ENCODE results near the gene TMC8. TPM values are rescaled to one million over a fixed set of nuclear protein-coding genes. Genes with fewer than 3 reads are reported as not detected.

Gene TMC8
- total RNA-seq, 1 experiment from 2014 or later, result 4.6 TPM

GRCh38 chr17:78141437-78142118 is 11.0 kb downstream of the TMC8 start:
- no peaks in the 10 kb centered on the region for H3K27me3 ChIP-seq (ENCODE audit: low read length)
- TF ChIP-seq EZH2phosphoT487 (IDR thresholded peaks at IDR 0.05; ENCODE audit: borderline replicate concordance, low read length) (no peak), EZH2 (IDR thresholded peaks at IDR 0.05; ENCODE audit: low read length, unreplicated experiment) (no peak), CTCF (conservative IDR thresholded peaks at IDR 0.05; ENCODE audit: low read depth, low read length) (no peak)
- H3K9me3 ChIP-seq (ENCODE audit: low read length), result no peaks in the 10 kb centered on the region
- peak overlapping the region; percentile 79 for H3K4me2 ChIP-seq (ENCODE audit: low read length)
- intact Hi-C loops (cut with micrococcal nuclease), result loop anchor here (2.0 kb wide), 1 partner anchor 27 kb away; the partner anchor contains the start of gene SYNGR2
- ChIA-PET POLR2A (ENCODE audit: unreplicated experiment) (interaction anchor here (0.7 kb wide), 1 partner anchor 100 kb away, joined by 12 read pairs; no protein-coding TSS in a partner anchor), CTCF (interaction anchor here (0.6 to 1.0 kb wide), 8 partner anchors 10 to 300 kb away, joined by 3 to 21 read pairs (median 5); no protein-coding TSS in a partner anchor)
- H3K79me2 ChIP-seq (ENCODE audit: low read length), result no peaks in the 10 kb centered on the region
- H3F3A ChIP-seq (ENCODE audit: low read length, unreplicated experiment), result no peaks in the 10 kb centered on the region
- H4K20me1 ChIP-seq (ENCODE audit: low read length), result no peaks in the 10 kb centered on the region
- H2AFZ ChIP-seq (ENCODE audit: low read length), result 0 out of 2 replicates have a peak overlapping the region, but pooled peaks have one; percentile 14
- 0 out of 2 replicates have a peak, but pooled peaks have one; percentile 0 for ATAC-seq
- no peaks in the 10 kb centered on the region for H3K36me3 ChIP-seq (ENCODE audit: low read depth, low read length)
- H3K9me2 ChIP-seq (replicated peaks; ENCODE audit: low read length), result no peaks in the 10 kb centered on the region
- H3K9ac ChIP-seq (ENCODE audit: low read length), result peak overlapping the region; percentile 72
- DNase-seq, result peak; percentile 25
- peak overlapping the region; percentile 95 for H3K27ac ChIP-seq (ENCODE audit: low read length)
- H3K4me3 ChIP-seq (ENCODE audit: low read length), result peak overlapping the region; percentile 42
- peaks cover 49% of the 10 kb centered on the region for H3K4me1 ChIP-seq (ENCODE audit: insufficient read depth, low read length)
- TSS peak; percentile 63 for BruUV-seq (replicated peaks)

DNA sequence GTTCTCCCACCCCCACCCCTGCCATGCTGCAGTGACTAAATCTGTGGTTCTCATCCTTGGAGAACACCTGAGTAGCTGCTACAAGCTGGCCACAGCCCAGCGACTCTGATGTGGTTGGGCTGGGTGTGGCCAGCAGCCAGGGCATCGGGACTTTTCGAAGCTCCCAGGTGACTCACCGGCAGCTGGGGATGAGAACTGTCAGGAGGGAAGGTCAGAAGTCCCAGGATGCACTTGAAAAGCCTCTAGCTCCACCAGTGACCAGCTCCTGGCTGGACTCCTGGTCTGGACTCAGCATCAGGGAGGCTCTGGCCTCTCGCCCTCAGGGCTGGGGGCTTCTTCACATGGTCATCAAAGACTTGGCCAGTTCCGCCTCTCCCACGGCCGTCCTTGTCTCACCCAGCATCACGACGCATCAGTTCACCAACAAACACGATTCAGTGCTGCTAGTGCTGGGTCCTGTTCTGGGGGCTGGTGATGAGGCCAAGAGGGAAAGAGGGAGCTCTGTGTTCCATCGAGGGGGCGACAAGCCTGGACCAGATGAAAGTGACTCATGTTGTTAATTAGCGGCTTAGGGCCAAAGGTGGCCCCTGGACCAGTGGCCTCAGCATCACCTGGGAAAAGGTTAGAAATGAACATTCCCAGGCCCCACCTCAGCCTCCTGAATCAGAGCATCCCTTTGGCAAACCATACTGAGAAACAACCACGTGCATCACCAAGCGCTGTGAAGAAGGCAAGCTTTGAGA is 11.7 kb downstream of the TMC8 start:
- peaks cover 49% of the 10 kb centered on the region for H3K4me1 ChIP-seq (ENCODE audit: insufficient read depth, low read length)
- H4K20me1 ChIP-seq (ENCODE audit: low read length), result no peaks in the 10 kb centered on the region
- no TSS peak for BruUV-seq (replicated peaks)
- H3F3A ChIP-seq (ENCODE audit: low read length, unreplicated experiment), result no peaks in the 10 kb centered on the region
- H2AFZ ChIP-seq (ENCODE audit: low read length), result no peak overlapping the region
- peak overlapping the region; percentile 42; the same call in 1 of the 2 replicates for H3K4me3 ChIP-seq (ENCODE audit: low read length)
- H3K27me3 ChIP-seq (ENCODE audit: low read length), result no peaks in the 10 kb centered on the region
- DNase-seq (peak; percentile 100), ATAC-seq (peak; percentile 43)
- no peaks in the 10 kb centered on the region for H3K79me2 ChIP-seq (ENCODE audit: low read length)
- peak overlapping the region; percentile 72 for H3K9ac ChIP-seq (ENCODE audit: low read length)
- H3K27ac ChIP-seq (ENCODE audit: low read length), result peak overlapping the region; percentile 95
- ChIA-PET CTCF (interaction anchor here (0.5 to 1.0 kb wide), 9 partner anchors 9 to 299 kb away, joined by 3 to 21 read pairs (median 5); no protein-coding TSS in a partner anchor), POLR2A (ENCODE audit: unreplicated experiment) (interaction anchor here (0.6 to 0.7 kb wide), 2 partner anchors 45 to 101 kb away, joined by 3 to 12 read pairs; partner anchors contain the start of genes AFMID and TK1)
- no peaks in the 10 kb centered on the region for H3K9me2 ChIP-seq (replicated peaks; ENCODE audit: low read length)
- H3K36me3 ChIP-seq (ENCODE audit: low read depth, low read length), result no peaks in the 10 kb centered on the region
- intact Hi-C loops (cut with micrococcal nuclease), result no loop called here
- peak overlapping the region; percentile 79 for H3K4me2 ChIP-seq (ENCODE audit: low read length)
- TF ChIP-seq CTCF (conservative IDR thresholded peaks at IDR 0.05; ENCODE audit: low read depth, low read length), result no peak
- TF ChIP-seq EZH2phosphoT487 (IDR thresholded peaks at IDR 0.05; ENCODE audit: borderline replicate concordance, low read length), result no peak
- H3K9me3 ChIP-seq (ENCODE audit: low read length), result no peaks in the 10 kb centered on the region

Measured in PC-3 (cell line).